Fibroblast of pulmonary artery (primary cell): ENCODE results near the gene ZDHHC7.

Experiments
- DNase-seq: peaks from one replicate; pipeline ENCODE4 v3.0.0-alpha.2; 2010; ENCODE audit warnings: low read depth
- H3K4me3 ChIP-seq: replicated peaks from 2 replicates; pipeline ENCODE4 v1.5.1; 2011; ENCODE audit warnings: low read depth, mild to moderate bottlenecking, control low read depth, low read length, moderate library complexity
- CTCF ChIP-seq: IDR thresholded peaks from 2 replicates; pipeline ENCODE4 v1.5.1; 2011; ENCODE audit warnings: mild to moderate bottlenecking, control low read depth, low read length, inconsistent platforms; ENCODE audit errors: missing control alignments

Gene ZDHHC7

GRCh38 chr16:84992717-84993075 lies 18.6 kb downstream of the ZDHHC7 start:
- no peak overlapping the region for H3K4me3 ChIP-seq
- DNase-seq: no peak
- TF ChIP-seq CTCF: no peak

- H3K4me3 ChIP-seq: no peak overlapping the region
- no peak for TF ChIP-seq CTCF
- DNase-seq: no peak
Measured at GRCh38 chr16:84990782-84991181, 20.6 kb downstream of the ZDHHC7 start.

GRCh38 chr16:84989749-84990620 lies 21.4 kb downstream of the ZDHHC7 start:
- no peak overlapping the region for H3K4me3 ChIP-seq
- DNase-seq: no peak
- TF ChIP-seq CTCF: no peak

- no peak for TF ChIP-seq CTCF
- DNase-seq: no peak
- no peak overlapping the region for H3K4me3 ChIP-seq
Measured at GRCh38 chr16:84988328-84989080, 22.8 kb downstream of the ZDHHC7 start.

GRCh38 chr16:84986879-84987278 lies 24.5 kb downstream of the ZDHHC7 start:
- no peak overlapping the region for H3K4me3 ChIP-seq
- TF ChIP-seq CTCF: no peak
- no peak for DNase-seq

- H3K4me3 ChIP-seq: no peak overlapping the region
- TF ChIP-seq CTCF: no peak
- no peak for DNase-seq
Measured at GRCh38 chr16:84986102-84986501, 25.2 kb downstream of the ZDHHC7 start.
